ENCODE measurements around the gene ZNF385B.

- TF ChIP-seq GATA2 (IDR thresholded peaks at IDR 0.05; ENCODE audit: low read depth, low read length) = no peak
- TF ChIP-seq GATA3 (IDR thresholded peaks at IDR 0.05; ENCODE audit: low read depth, low read length) = no peak
Observed at GRCh38 chr2:179410552-179411356, 450.7 kb downstream of the ZNF385B start.
